MM.1S (cell line): ENCODE measurements around the gene PATZ1.

Source experiments
- DNase-seq: peaks from one replicate; pipeline ENCODE4 v3.0.0-alpha.2; 2015
- H2AFZ ChIP-seq: fragments of 300-600 bp; sonication (generic); 2 replicates; pipeline ENCODE4 v1.6.0; 2016; ENCODE audit warnings: antibody characterized with exemption, low read length
- H3F3A ChIP-seq: fragments of 300-600 bp; sonication (generic); 2 replicates; pipeline ENCODE4 v1.6.1; 2016; ENCODE audit warnings: mild to moderate bottlenecking, antibody characterized with exemption, low read length, moderate library complexity, mixed read lengths; ENCODE audit not compliant: insufficient read depth
- H3K27ac ChIP-seq: fragments of 300-600 bp; sonication (generic); 2 replicates; pipeline ENCODE4 v1.5.1; 2016; ENCODE audit warnings: mild to moderate bottlenecking, low read length
- H3K27me3 ChIP-seq: fragments of 300-600 bp; sonication (generic); replicated peaks from 2 replicates; pipeline ENCODE4 v1.6.0; 2016; ENCODE audit warnings: low read length; ENCODE audit not compliant: insufficient read depth
- H3K36me3 ChIP-seq: fragments of 300-600 bp; sonication (generic); replicated peaks from 2 replicates; pipeline ENCODE4 v1.6.1; 2016; ENCODE audit warnings: mild to moderate bottlenecking, low read length, mixed read lengths; ENCODE audit not compliant: insufficient read depth
- H3K4me1 ChIP-seq: fragments of 300-600 bp; sonication (generic); 2 replicates; pipeline ENCODE4 v1.6.1; 2016; ENCODE audit warnings: low read length, mixed read lengths
- H3K4me2 ChIP-seq: fragments of 300-600 bp; sonication (generic); 2 replicates; pipeline ENCODE4 v1.6.0; 2016; ENCODE audit warnings: low read depth, low read length
- H3K4me3 ChIP-seq: fragments of 300-600 bp; sonication (generic); 2 replicates; pipeline ENCODE4 v1.5.1; 2016; ENCODE audit warnings: low read length, mixed read lengths
- H3K79me2 ChIP-seq: fragments of 300-600 bp; sonication (generic); 2 replicates; pipeline ENCODE4 v1.6.1; 2016; ENCODE audit warnings: mixed run types, low read length, mixed read lengths
- H3K9ac ChIP-seq: fragments of 300-600 bp; sonication (generic); 2 replicates; pipeline ENCODE4 v1.6.1; 2016; ENCODE audit warnings: low read length, mixed read lengths
- H3K9me2 ChIP-seq: fragments of 300-600 bp; sonication (generic); replicated peaks from 2 replicates; pipeline ENCODE4 v1.6.1; 2016; ENCODE audit warnings: mild to moderate bottlenecking, low read length, mixed read lengths; ENCODE audit not compliant: insufficient read depth
- H3K9me3 ChIP-seq: fragments of 300-600 bp; sonication (generic); replicated peaks from 2 replicates; pipeline ENCODE4 v1.6.1; 2016; ENCODE audit warnings: mild to moderate bottlenecking, low read length, mixed read lengths; ENCODE audit not compliant: insufficient read depth
- H4K20me1 ChIP-seq: fragments of 300-600 bp; sonication (generic); 2 replicates; pipeline ENCODE4 v1.6.1; 2016; ENCODE audit warnings: mild to moderate bottlenecking, low read length, moderate library complexity, mixed read lengths; ENCODE audit not compliant: insufficient read depth
- CTCF ChIP-seq: fragments of 300-600 bp; sonication (generic); IDR thresholded peaks from 2 replicates; pipeline ENCODE4 v1.5.1; 2016; ENCODE audit warnings: antibody characterized with exemption, low read length, mixed read lengths
- EZH2 ChIP-seq: fragments of 300-600 bp; sonication (generic); optimal IDR thresholded peaks from 2 replicates; pipeline ENCODE3; 2017; ENCODE audit warnings: low read depth, mild to moderate bottlenecking, antibody characterized with exemption, low read length, mixed read lengths
- EZH2phosphoT487 ChIP-seq: fragments of 300-600 bp; sonication (generic); IDR thresholded peaks from 2 replicates; pipeline ENCODE4 v1.6.1; 2018; ENCODE audit warnings: antibody characterized with exemption, low read length

PATZ1 gene

GRCh38 chr22:31378123-31378522, 32.0 kb upstream of the PATZ1 start:
- Histone ChIP-seq H3K79me2 (no peaks in the 10 kb centered on the region), H3K9me2 (no peaks in the 10 kb centered on the region), H3K4me2 (no peak overlapping the region), H3K4me3 (no peak overlapping the region), H3F3A (no peaks in the 10 kb centered on the region), H2AFZ (no peak overlapping the region), H3K27me3 (no peaks in the 10 kb centered on the region), H3K9me3 (no peaks in the 10 kb centered on the region), H3K36me3 (no peaks in the 10 kb centered on the region), H3K4me1 (0 out of 2 replicates have a peak, but pooled peaks cover 4% of the 10 kb centered on the region), H3K9ac (no peak overlapping the region), H4K20me1 (no peaks in the 10 kb centered on the region), H3K27ac (no peak overlapping the region)
- TF ChIP-seq EZH2 (no peak), EZH2phosphoT487 (no peak), CTCF (no peak)
- DNase-seq, result no peak

GRCh38 chr22:31377612-31378011, 31.5 kb upstream of the PATZ1 start:
- Histone ChIP-seq H3K27me3 (no peaks in the 10 kb centered on the region), H3K9me3 (no peaks in the 10 kb centered on the region), H2AFZ (no peak overlapping the region), H3K4me2 (no peak overlapping the region), H3K79me2 (no peaks in the 10 kb centered on the region), H3K4me3 (no peak overlapping the region), H3K4me1 (0 out of 2 replicates have a peak, but pooled peaks cover 4% of the 10 kb centered on the region), H4K20me1 (no peaks in the 10 kb centered on the region), H3K9ac (no peak overlapping the region), H3K9me2 (no peaks in the 10 kb centered on the region), H3K27ac (no peak overlapping the region), H3F3A (no peaks in the 10 kb centered on the region), H3K36me3 (no peaks in the 10 kb centered on the region)
- TF ChIP-seq CTCF, result no peak
- TF ChIP-seq EZH2, result no peak
- TF ChIP-seq EZH2phosphoT487, result no peak
- no peak for DNase-seq

DNA sequence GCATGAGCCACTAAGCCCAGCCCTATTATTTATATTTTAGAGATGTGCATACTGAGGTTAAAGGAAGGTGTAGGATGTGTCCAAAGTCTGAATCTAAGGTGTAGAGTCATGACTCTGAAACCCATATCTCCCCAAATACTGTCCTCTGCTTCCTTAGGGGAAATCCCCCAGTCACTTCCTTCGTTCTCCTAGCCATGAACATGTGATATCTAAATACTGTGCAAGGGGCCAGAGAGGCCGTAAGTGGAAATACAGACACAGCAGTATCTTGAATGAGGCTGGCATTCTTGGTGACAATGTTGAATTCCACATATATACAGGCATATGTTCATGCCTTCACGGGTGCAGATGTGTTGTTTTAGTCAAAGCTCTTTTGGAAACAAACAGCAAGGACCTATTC, 21.3 kb upstream of the PATZ1 start:
- no peaks in the 10 kb centered on the region for H4K20me1 ChIP-seq

More for the DNA sequence above, 21.3 kb upstream of the PATZ1 start:
- Histone ChIP-seq H3K79me2 (no peaks in the 10 kb centered on the region), H3K27me3 (no peaks in the 10 kb centered on the region), H2AFZ (no peak overlapping the region), H3K9ac (no peak overlapping the region), H3K4me2 (no peak overlapping the region), H3K4me3 (no peak overlapping the region), H3K27ac (no peak overlapping the region), H3K4me1 (no peaks in the 10 kb centered on the region), H3K9me3 (no peaks in the 10 kb centered on the region), H3K36me3 (no peaks in the 10 kb centered on the region), H3K9me2 (no peaks in the 10 kb centered on the region), H3F3A (no peaks in the 10 kb centered on the region)
- TF ChIP-seq EZH2phosphoT487, result no peak
- no peak for TF ChIP-seq EZH2
- no peak for TF ChIP-seq CTCF
- no peak for DNase-seq
